A673 (cell line): ENCODE measurements around the gene SGMS1. TPM values are rescaled to one million over a fixed set of nuclear protein-coding genes. Genes with fewer than 3 reads are reported as not detected.

Experiments used
- BruUV-seq: library from RNA; stranded (reverse); fragments of 400-500 nt; replicated peaks from 2 replicates; lab custom pipeline; 2021; lab: Mats Ljungman, UMichigan
- CTCF ChIA-PET: fragments of 300-600 bp; sonication (Branson Sonifier 250); formaldehyde crosslinking; loops from one replicate; lab custom pipeline; 2022; ENCODE audit warnings: antibody characterized with exemption; lab: Charles Lee
- POLR2A ChIA-PET: fragments of 300-600 bp; sonication (Branson Sonifier 250); formaldehyde crosslinking; loops from one replicate; lab custom pipeline; 2022; ENCODE audit warnings: antibody characterized with exemption; ENCODE audit not compliant: low non-redundant PET; lab: Charles Lee
- DNase-seq: peaks from one replicate; pipeline ENCODE4 v3.0.0-alpha.2; 2015; ENCODE audit warnings: low spot score
- H3K27ac ChIP-seq: fragments of 200-600 bp; sonication (generic); 2 replicates; pipeline ENCODE4 v1.5.1; 2016; ENCODE audit warnings: mixed run types, low read depth, mild to moderate bottlenecking, mixed read lengths, antibody characterized with exemption, low read length; ENCODE audit not compliant: poor library complexity, severe bottlenecking
- H3K27me3 ChIP-seq: fragments of 200-600 bp; sonication (generic); replicated peaks from 2 replicates; pipeline ENCODE4 v1.6.1; 2017; ENCODE audit warnings: mixed run types, low read depth, mild to moderate bottlenecking, mixed read lengths, antibody characterized with exemption, low read length; ENCODE audit not compliant: insufficient read depth, poor library complexity
- H3K36me3 ChIP-seq: fragments of 200-600 bp; sonication (generic); 2 replicates; pipeline ENCODE4 v1.6.1; 2016; ENCODE audit warnings: mixed run types, mild to moderate bottlenecking, mixed read lengths, antibody characterized with exemption, low read length; ENCODE audit not compliant: insufficient read depth, poor library complexity, severe bottlenecking
- H3K4me1 ChIP-seq: fragments of 200-600 bp; sonication (generic); 2 replicates; pipeline ENCODE4 v1.6.1; 2017; ENCODE audit warnings: mixed run types, mild to moderate bottlenecking, mixed read lengths, antibody characterized with exemption, low read length; ENCODE audit not compliant: insufficient read depth, poor library complexity, severe bottlenecking
- H3K4me3 ChIP-seq: fragments of 200-600 bp; sonication (generic); 2 replicates; pipeline ENCODE4 v1.5.1; 2016; ENCODE audit warnings: low read depth, mixed run types, mild to moderate bottlenecking, mixed read lengths, low read length; ENCODE audit not compliant: poor library complexity, severe bottlenecking
- H3K9me3 ChIP-seq: fragments of 200-600 bp; sonication (generic); 2 replicates; pipeline ENCODE4 v1.6.1; 2016; ENCODE audit warnings: mixed run types, low read depth, mild to moderate bottlenecking, mixed read lengths, antibody characterized with exemption, low read length; ENCODE audit not compliant: poor library complexity, severe bottlenecking
- CTCF ChIP-seq: fragments of 300-800, 200-600 bp; sonication (generic); conservative IDR thresholded peaks from 2 replicates; pipeline ENCODE4 v1.5.1; 2017; ENCODE audit warnings: low read depth, mild to moderate bottlenecking, antibody characterized with exemption, low read length, moderate library complexity, mixed read lengths
- EZH2 ChIP-seq: fragments of 200-600 bp; sonication (generic); IDR thresholded peaks from 2 replicates; pipeline ENCODE4 v1.6.1; 2017; ENCODE audit warnings: borderline replicate concordance, low read depth, mild to moderate bottlenecking, mixed read lengths, antibody characterized with exemption, low read length; ENCODE audit not compliant: poor library complexity, severe bottlenecking
- intact Hi-C: fragments of 100-400 bp; cut with micrococcal nuclease; formaldehyde crosslinking; loops from one replicate; pipeline ENCODE4 v1.10.0; 2022; ENCODE audit not compliant: unreplicated experiment
- total RNA-seq: library from RNA; stranded (reverse); gene quantifications from 2 replicates; pipeline ENCODE4 v1.2.3, GENCODE V29; 2021

Gene SGMS1
- total RNA-seq, 1 experiment from 2014 or later, result 13.0 TPM

- TF ChIP-seq CTCF (no peak), EZH2 (no peak)
- Histone ChIP-seq H3K27ac (no peak overlapping the region), H3K27me3 (no peaks in the 10 kb centered on the region), H3K4me1 (no peaks in the 10 kb centered on the region), H3K4me3 (no peak overlapping the region), H3K36me3 (no peaks in the 10 kb centered on the region), H3K9me3 (peaks cover 4% of the 10 kb centered on the region)
- no peak for DNase-seq
- BruUV-seq, result no TSS peak
- intact Hi-C loops, result no loop called here
- CTCF ChIA-PET, result no interaction called here
- POLR2A ChIA-PET, result no interaction called here
Measured at GRCh38 chr10:50407076-50407801, 216.5 kb downstream of the SGMS1 start.

- BruUV-seq, result no TSS peak
- ChIA-PET POLR2A (no interaction called here), CTCF (no interaction called here)
- peaks cover 4% of the 10 kb centered on the region for H3K9me3 ChIP-seq
- no peak overlapping the region for H3K27ac ChIP-seq
- no peak for TF ChIP-seq EZH2
- H3K27me3 ChIP-seq, result no peaks in the 10 kb centered on the region
- H3K36me3 ChIP-seq, result no peaks in the 10 kb centered on the region
- intact Hi-C loops, result no loop called here
- no peaks in the 10 kb centered on the region for H3K4me1 ChIP-seq
- H3K4me3 ChIP-seq, result no peak overlapping the region
- DNase-seq, result no peak
Measured at GRCh38 chr10:50406457-50407070, 217.2 kb downstream of the SGMS1 start.

GRCh38 chr10:50405723-50406122 is 218.0 kb downstream of the SGMS1 start:
- Histone ChIP-seq H3K36me3 (no peaks in the 10 kb centered on the region), H3K27me3 (no peaks in the 10 kb centered on the region), H3K4me1 (no peaks in the 10 kb centered on the region), H3K9me3 (peaks cover 4% of the 10 kb centered on the region), H3K4me3 (no peak overlapping the region), H3K27ac (no peak overlapping the region)
- CTCF ChIA-PET, result no interaction called here
- intact Hi-C loops, result no loop called here
- TF ChIP-seq EZH2 (no peak), CTCF (no peak)
- no peak for DNase-seq
- BruUV-seq, result no TSS peak
- POLR2A ChIA-PET, result no interaction called here
